ENCODE data around the gene RBM24. TPM values are rescaled to one million over a fixed set of nuclear protein-coding genes. Genes with fewer than 3 reads are reported as not detected.
A peak's percentile ranks its signal among the peaks of the same experiment; 100 is the strongest.

Gene RBM24
- total RNA-seq (2014; rRNA removed) (2.0 and 3.2 TPM in 2 replicates), Bru-seq, nascent RNA (percentile 47 among the genes with signal in this experiment), BruChase-seq, experiment 1, labeled RNA remaining after a 6-hour chase (percentile 66 among the genes with signal in this experiment), BruChase-seq, experiment 2, labeled RNA remaining after a 2-hour chase (percentile 54 among the genes with signal in this experiment)
- long read RNA-seq, partial matches to known transcripts = 11 of 17 reads
- long read RNA-seq, other reads (novel, unspliced or antisense) = 1 of 17 reads

DNA sequence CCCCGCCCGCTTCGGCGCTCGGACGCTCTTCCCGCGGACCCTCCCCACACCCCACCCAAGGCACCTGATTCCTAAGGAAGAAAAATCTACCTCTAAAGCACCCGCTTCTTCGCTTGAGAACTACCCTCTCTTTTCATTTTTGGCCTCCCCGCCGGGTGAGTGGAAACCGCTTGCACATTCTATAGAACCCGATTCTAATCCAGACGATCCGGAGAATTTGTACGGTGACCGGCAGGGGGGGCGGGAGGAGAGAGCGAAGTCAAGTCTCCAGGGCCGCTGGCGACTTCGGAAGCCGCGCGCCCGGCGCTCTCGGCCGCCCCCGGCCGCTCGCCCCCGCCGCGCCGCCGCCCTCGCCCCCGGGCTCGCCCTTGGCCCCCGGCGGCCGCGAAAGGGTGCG is at the start of gene RBM24:
RBM24 (plus strand) TSS at position 262 of the 397 bp plus-strand sequence. CDS start 221 bp downstream, outside the sequence.
- peak; percentile 78 for DNase-seq

DNA sequence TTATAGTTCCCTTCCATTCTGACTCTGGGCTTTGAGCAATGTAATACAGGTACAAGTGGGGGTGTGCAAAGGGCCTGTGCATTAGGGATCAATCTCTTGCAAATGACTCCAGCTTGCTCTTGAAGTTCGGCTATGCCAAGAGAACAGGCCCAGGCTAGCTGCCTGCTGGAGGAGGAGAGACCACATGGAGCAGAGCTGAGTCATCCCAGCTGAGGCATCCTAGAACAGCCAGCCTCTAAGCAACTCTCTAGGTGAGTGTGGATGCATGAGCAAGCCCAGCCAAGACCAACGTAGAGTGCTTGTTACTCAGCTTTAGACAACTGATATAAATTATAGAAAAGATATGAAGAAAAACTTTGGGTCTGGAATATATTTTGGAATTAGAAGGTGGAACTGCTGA is 47.6 kb upstream of the RBM24 start:
- H3K27ac ChIP-seq (ENCODE audit: low read length) = no peak overlapping the region
- peak; percentile 48; the same call in 1 of the 2 replicates for ATAC-seq
- H3K9me3 ChIP-seq (ENCODE audit: low read length) = no peaks in the 10 kb centered on the region
- H3K9ac ChIP-seq (ENCODE audit: low read length) = no peak overlapping the region
- H3K9me2 ChIP-seq (replicated peaks; ENCODE audit: low read length) = no peaks in the 10 kb centered on the region
- no peaks in the 10 kb centered on the region for H3F3A ChIP-seq (ENCODE audit: low read length, unreplicated experiment)
- TF ChIP-seq, protein P1, sequence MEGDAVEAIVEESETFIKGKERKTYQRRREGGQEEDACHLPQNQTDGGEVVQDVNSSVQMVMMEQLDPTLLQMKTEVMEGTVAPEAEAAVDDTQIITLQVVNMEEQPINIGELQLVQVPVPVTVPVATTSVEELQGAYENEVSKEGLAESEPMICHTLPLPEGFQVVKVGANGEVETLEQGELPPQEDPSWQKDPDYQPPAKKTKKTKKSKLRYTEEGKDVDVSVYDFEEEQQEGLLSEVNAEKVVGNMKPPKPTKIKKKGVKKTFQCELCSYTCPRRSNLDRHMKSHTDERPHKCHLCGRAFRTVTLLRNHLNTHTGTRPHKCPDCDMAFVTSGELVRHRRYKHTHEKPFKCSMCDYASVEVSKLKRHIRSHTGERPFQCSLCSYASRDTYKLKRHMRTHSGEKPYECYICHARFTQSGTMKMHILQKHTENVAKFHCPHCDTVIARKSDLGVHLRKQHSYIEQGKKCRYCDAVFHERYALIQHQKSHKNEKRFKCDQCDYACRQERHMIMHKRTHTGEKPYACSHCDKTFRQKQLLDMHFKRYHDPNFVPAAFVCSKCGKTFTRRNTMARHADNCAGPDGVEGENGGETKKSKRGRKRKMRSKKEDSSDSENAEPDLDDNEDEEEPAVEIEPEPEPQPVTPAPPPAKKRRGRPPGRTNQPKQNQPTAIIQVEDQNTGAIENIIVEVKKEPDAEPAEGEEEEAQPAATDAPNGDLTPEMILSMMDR (conservative IDR thresholded peaks at IDR 0.05; ENCODE audit: low read depth, low read length) = no peak
- no peak for TF ChIP-seq EZH2phosphoT487 (IDR thresholded peaks at IDR 0.05; ENCODE audit: borderline replicate concordance, low read length)
- TF ChIP-seq EZH2 (IDR thresholded peaks at IDR 0.05; ENCODE audit: low read length, unreplicated experiment) = no peak
- H3K36me3 ChIP-seq (ENCODE audit: low read depth, low read length) = no peaks in the 10 kb centered on the region
- no peak overlapping the region for H2AFZ ChIP-seq (ENCODE audit: low read length)
- intact Hi-C loops (cut with micrococcal nuclease) = no loop called here
- ChIA-PET POLR2A (ENCODE audit: unreplicated experiment) (no interaction called here), CTCF (interaction anchor here (0.6 kb wide), 1 partner anchor 10 kb away, joined by 3 read pairs; no protein-coding TSS in a partner anchor)
- no peaks in the 10 kb centered on the region for H4K20me1 ChIP-seq (ENCODE audit: low read length)
- H3K4me2 ChIP-seq (ENCODE audit: low read length) = no peak overlapping the region
- no peaks in the 10 kb centered on the region for H3K4me1 ChIP-seq (ENCODE audit: insufficient read depth, low read length)
- no TSS peak for BruUV-seq (replicated peaks)
- H3K27me3 ChIP-seq (ENCODE audit: low read length) = no peaks in the 10 kb centered on the region
- DNase-seq = peak; percentile 28
- no peaks in the 10 kb centered on the region for H3K79me2 ChIP-seq (ENCODE audit: low read length)
- H3K4me3 ChIP-seq (ENCODE audit: low read length) = no peak overlapping the region

More for the DNA sequence above, at the start of gene RBM24:
- no peaks in the 10 kb centered on the region for H3K79me2 ChIP-seq (ENCODE audit: low read length)
- no peak within 1 kb of the TSS for H3K27ac ChIP-seq (ENCODE audit: low read length)
- peaks cover 32% of the 10 kb centered on the region for H3K4me1 ChIP-seq (ENCODE audit: insufficient read depth, low read length)
- no peaks in the 10 kb centered on the region for H4K20me1 ChIP-seq (ENCODE audit: low read length)
- H3K9ac ChIP-seq (ENCODE audit: low read length) = peak within 1 kb of the TSS; percentile 41
- no TSS peak for BruUV-seq (replicated peaks)
- H3K4me3 ChIP-seq (ENCODE audit: low read length) = peak within 1 kb of the TSS; percentile 88
- TF ChIP-seq, protein P1 (conservative IDR thresholded peaks at IDR 0.05; ENCODE audit: low read depth, low read length) = peak; percentile 36; the same call in 1 of the 2 replicates
- no peak for TF ChIP-seq EZH2 (IDR thresholded peaks at IDR 0.05; ENCODE audit: low read length, unreplicated experiment)
- no peak for TF ChIP-seq EZH2phosphoT487 (IDR thresholded peaks at IDR 0.05; ENCODE audit: borderline replicate concordance, low read length)
- ChIA-PET POLR2A (ENCODE audit: unreplicated experiment) (no interaction called here), CTCF (no interaction called here)
- no peaks in the 10 kb centered on the region for H3K9me2 ChIP-seq (replicated peaks; ENCODE audit: low read length)
- no peaks in the 10 kb centered on the region for H3K27me3 ChIP-seq (ENCODE audit: low read length)
- H3K36me3 ChIP-seq (ENCODE audit: low read depth, low read length) = no peaks in the 10 kb centered on the region
- intact Hi-C loops (cut with micrococcal nuclease) = loop anchor here (1.0 kb wide), 2 partner anchors 85 to 303 kb away; no protein-coding TSS in a partner anchor
- H3F3A ChIP-seq (ENCODE audit: low read length, unreplicated experiment) = peaks cover 5% of the 10 kb centered on the region
- peak; percentile 65 for ATAC-seq
- peak within 1 kb of the TSS; percentile 98 for H3K4me2 ChIP-seq (ENCODE audit: low read length)
- no peaks in the 10 kb centered on the region for H3K9me3 ChIP-seq (ENCODE audit: low read length)
- H2AFZ ChIP-seq (ENCODE audit: low read length) = peak within 1 kb of the TSS; percentile 98

DNA sequence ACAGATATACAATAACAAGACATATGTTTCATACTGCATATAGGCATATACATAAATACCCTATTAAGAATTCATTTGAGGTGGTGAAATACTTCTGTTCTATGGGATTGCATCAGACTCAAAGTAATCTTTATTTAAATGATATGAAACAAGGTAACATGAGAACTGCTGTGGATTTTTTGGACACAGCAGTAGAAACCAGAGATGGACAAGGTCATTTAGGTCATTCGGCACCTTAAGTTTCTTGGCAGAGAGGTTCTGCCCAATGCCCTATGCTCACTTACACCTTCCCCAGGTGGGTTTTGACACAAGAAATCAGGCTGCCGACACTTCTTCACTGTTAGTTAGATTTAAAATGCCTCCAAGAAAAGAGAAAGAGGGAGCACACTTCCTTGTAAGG is 43.9 kb upstream of the RBM24 start:
- intact Hi-C loops (cut with micrococcal nuclease) = no loop called here
- ChIA-PET POLR2A (ENCODE audit: unreplicated experiment) (no interaction called here), CTCF (no interaction called here)
- H3K27ac ChIP-seq (ENCODE audit: low read length) = no peak overlapping the region
- H3K27me3 ChIP-seq (ENCODE audit: low read length) = no peaks in the 10 kb centered on the region
- DNase-seq (no peak), ATAC-seq (no peak)
- H3K4me2 ChIP-seq (ENCODE audit: low read length) = no peak overlapping the region
- H3K79me2 ChIP-seq (ENCODE audit: low read length) = no peaks in the 10 kb centered on the region
- no peaks in the 10 kb centered on the region for H3F3A ChIP-seq (ENCODE audit: low read length, unreplicated experiment)
- H3K9me3 ChIP-seq (ENCODE audit: low read length) = no peaks in the 10 kb centered on the region
- H3K9me2 ChIP-seq (replicated peaks; ENCODE audit: low read length) = no peaks in the 10 kb centered on the region
- no peaks in the 10 kb centered on the region for H3K4me1 ChIP-seq (ENCODE audit: insufficient read depth, low read length)
- no peaks in the 10 kb centered on the region for H4K20me1 ChIP-seq (ENCODE audit: low read length)
- TF ChIP-seq EZH2phosphoT487 (IDR thresholded peaks at IDR 0.05; ENCODE audit: borderline replicate concordance, low read length) (no peak), EZH2 (IDR thresholded peaks at IDR 0.05; ENCODE audit: low read length, unreplicated experiment) (no peak)
- TF ChIP-seq, protein P1 (conservative IDR thresholded peaks at IDR 0.05; ENCODE audit: low read depth, low read length) = no peak
- no peaks in the 10 kb centered on the region for H3K36me3 ChIP-seq (ENCODE audit: low read depth, low read length)
- no peak overlapping the region for H3K4me3 ChIP-seq (ENCODE audit: low read length)
- H3K9ac ChIP-seq (ENCODE audit: low read length) = no peak overlapping the region
- H2AFZ ChIP-seq (ENCODE audit: low read length) = no peak overlapping the region
- no TSS peak for BruUV-seq (replicated peaks)
